PC-3 (cell line): ENCODE measurements around the gene SPANXB1.
"Not testable (repeated sequence)": the region's sequence is repeated elsewhere in the genome, so short reads cannot be mapped to it uniquely, and the experiment has no call there.

Experiments
- EZH2 ChIP-seq: fragments of 300-600 bp; sonication (generic); IDR thresholded peaks from one replicate; pipeline ENCODE4 v1.6.1; 2017; ENCODE audit warnings: antibody characterized with exemption, mild to moderate bottlenecking, low read length; ENCODE audit not compliant: unreplicated experiment
- EZH2phosphoT487 ChIP-seq: fragments of 300-600 bp; sonication (generic); IDR thresholded peaks from 2 replicates; pipeline ENCODE4 v1.6.1; 2018; ENCODE audit warnings: mild to moderate bottlenecking, antibody characterized with exemption, low read length, borderline replicate concordance
- TF ChIP-seq, protein P1 (sequence below): fragments of 300-600 bp; sonication (generic); conservative IDR thresholded peaks from 2 replicates; pipeline ENCODE4 v1.5.1; 2017; ENCODE audit warnings: antibody characterized with exemption, low read depth, mild to moderate bottlenecking, low read length

DNA sequence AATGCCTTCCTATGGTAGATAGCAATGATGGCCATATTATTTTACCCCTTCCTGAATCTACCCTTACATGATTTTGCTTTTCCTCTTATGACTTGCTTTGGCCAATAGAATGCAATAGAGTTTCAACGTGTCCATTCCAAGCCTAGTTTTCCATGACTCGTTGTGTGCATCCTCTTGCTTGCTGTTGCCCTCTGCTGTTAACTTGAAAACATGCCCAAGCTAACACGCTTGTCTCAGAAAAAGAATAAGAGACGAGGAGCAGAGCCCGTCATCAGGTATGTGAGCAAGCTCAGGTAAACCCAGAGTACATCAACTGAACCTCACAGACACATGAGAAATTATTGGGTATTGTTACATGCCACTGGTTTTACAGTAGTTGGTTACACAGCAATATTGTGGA lies 49.7 kb downstream of the SPANXB1 start:
- TF ChIP-seq, protein P1, sequence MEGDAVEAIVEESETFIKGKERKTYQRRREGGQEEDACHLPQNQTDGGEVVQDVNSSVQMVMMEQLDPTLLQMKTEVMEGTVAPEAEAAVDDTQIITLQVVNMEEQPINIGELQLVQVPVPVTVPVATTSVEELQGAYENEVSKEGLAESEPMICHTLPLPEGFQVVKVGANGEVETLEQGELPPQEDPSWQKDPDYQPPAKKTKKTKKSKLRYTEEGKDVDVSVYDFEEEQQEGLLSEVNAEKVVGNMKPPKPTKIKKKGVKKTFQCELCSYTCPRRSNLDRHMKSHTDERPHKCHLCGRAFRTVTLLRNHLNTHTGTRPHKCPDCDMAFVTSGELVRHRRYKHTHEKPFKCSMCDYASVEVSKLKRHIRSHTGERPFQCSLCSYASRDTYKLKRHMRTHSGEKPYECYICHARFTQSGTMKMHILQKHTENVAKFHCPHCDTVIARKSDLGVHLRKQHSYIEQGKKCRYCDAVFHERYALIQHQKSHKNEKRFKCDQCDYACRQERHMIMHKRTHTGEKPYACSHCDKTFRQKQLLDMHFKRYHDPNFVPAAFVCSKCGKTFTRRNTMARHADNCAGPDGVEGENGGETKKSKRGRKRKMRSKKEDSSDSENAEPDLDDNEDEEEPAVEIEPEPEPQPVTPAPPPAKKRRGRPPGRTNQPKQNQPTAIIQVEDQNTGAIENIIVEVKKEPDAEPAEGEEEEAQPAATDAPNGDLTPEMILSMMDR: not testable (repeated sequence)
- TF ChIP-seq EZH2, EZH2phosphoT487: not testable (repeated sequence)
